ENCODE results near the gene MX2.

The MX2 gene

DNA sequence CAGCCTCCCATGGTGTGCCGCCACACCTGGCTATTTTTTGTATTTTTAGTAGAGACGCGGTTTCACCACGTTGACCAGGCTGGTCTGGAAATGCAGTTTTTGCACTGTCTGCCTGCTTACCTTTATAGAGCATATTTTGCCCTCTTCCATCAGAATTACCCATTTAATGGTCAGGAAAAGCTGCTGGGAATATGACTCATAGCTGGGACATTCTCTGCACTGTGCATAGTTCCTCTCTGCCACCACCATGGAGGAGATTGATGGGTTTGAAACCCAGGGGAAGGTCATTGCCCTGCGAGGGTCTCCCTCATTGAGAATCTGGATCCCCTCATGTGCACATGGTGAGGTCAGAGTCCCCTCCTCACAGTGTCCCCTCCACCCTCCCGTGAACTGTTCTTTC lies 96.3 kb downstream of the MX2 start:
- H3K36me3 ChIP-seq (ENCODE audit: control insufficient read depth, insufficient read depth, low read length): no peaks in the 10 kb centered on the region
- H3K4me3 ChIP-seq (ENCODE audit: low read depth, low read length): no peak overlapping the region
- no peak overlapping the region for H3K9ac ChIP-seq (ENCODE audit: low read depth, low read length)
- H3K9me3 ChIP-seq (ENCODE audit: control insufficient read depth, insufficient read depth, low read length): no peaks in the 10 kb centered on the region
- no peaks in the 10 kb centered on the region for H3K27me3 ChIP-seq (ENCODE audit: control insufficient read depth, insufficient read depth, low read length)
- H3K4me1 ChIP-seq (ENCODE audit: control insufficient read depth, insufficient read depth, low read length): peaks cover 10% of the 10 kb centered on the region

DNA sequence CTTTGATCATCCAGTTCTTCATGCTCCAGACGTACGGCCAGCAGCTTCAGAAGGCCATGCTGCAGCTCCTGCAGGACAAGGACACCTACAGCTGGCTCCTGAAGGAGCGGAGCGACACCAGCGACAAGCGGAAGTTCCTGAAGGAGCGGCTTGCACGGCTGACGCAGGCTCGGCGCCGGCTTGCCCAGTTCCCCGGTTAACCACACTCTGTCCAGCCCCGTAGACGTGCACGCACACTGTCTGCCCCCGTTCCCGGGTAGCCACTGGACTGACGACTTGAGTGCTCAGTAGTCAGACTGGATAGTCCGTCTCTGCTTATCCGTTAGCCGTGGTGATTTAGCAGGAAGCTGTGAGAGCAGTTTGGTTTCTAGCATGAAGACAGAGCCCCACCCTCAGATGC lies 96.7 kb downstream of the MX2 start:
- H3K27me3 ChIP-seq (ENCODE audit: control insufficient read depth, insufficient read depth, low read length): no peaks in the 10 kb centered on the region
- H3K9me3 ChIP-seq (ENCODE audit: control insufficient read depth, insufficient read depth, low read length): no peaks in the 10 kb centered on the region
- H3K9ac ChIP-seq (ENCODE audit: low read depth, low read length): no peak overlapping the region
- no peaks in the 10 kb centered on the region for H3K36me3 ChIP-seq (ENCODE audit: control insufficient read depth, insufficient read depth, low read length)
- H3K4me1 ChIP-seq (ENCODE audit: control insufficient read depth, insufficient read depth, low read length): peaks cover 7% of the 10 kb centered on the region
- no peak overlapping the region for H3K4me3 ChIP-seq (ENCODE audit: low read depth, low read length)

Measured in iPS-15b (cell line).